Measurements from ENCODE around the gene ALAS1. TPM values are rescaled to one million over a fixed set of nuclear protein-coding genes. Genes with fewer than 3 reads are reported as not detected.
A peak's percentile ranks its signal among the peaks of the same experiment; 100 is the strongest.

The ALAS1 gene
- polyA plus RNA-seq, 3 donors from 2014 or later = 18.0 to 37.0 (median 27.4) TPM

DNA sequence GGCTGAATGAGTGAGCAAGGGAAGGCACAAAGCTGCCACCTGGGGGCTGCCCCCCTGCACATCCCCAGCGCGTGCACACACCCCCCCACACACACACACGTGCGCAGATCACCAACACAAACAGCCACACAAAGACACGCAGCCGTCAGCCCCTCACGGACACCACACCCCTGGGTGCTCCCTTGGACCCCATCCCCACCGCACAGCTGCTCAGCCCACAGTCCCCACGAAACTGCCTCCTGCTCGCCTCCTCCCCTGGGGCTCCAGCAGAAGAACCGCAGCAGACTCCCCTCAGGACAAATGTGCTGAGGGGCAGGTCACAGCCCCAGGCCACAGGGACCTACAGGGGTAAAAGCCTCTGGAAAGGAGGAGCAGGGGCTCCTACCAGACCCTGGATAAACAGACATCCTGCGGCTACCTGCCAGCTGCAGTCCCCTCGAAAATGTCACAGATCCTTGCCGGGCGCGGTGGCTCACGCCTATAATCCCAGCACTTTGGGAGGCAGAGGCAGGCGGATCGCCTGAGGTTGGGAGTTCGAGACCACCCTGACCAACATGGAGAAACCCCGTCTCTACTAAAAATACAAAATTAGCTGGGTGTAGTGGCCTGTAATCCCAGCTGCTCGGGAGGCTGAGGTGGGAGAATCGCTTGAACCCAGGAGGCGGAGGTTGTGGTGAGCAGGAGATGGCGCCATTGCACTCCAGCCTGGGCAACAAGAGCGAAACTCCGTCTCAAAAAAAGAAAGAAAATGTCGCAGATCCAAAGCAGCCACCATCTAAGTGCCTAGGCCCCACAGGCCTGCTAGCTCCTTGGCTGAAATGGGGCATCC, 34.5 kb downstream of the ALAS1 start:
- H3K4me3 Mint-ChIP-seq = no peak overlapping the region
- peak overlapping the region in 1 of 6 donors; percentile 24 for H3K27ac Mint-ChIP-seq
- no peaks in the 10 kb centered on the region for H3K27me3 Mint-ChIP-seq (ENCODE audit: low read depth in 3 of 3)
- H3K36me3 Mint-ChIP-seq = peaks cover 0 to 8% (median 0%) of the 10 kb centered on the region in 3 donors
- H3K4me1 Mint-ChIP-seq = peaks cover 38 to 47% of the 10 kb centered on the region in 2 donors
- H3K9me3 Mint-ChIP-seq = no peaks in the 10 kb centered on the region
- no peak for DNase-seq

DNA sequence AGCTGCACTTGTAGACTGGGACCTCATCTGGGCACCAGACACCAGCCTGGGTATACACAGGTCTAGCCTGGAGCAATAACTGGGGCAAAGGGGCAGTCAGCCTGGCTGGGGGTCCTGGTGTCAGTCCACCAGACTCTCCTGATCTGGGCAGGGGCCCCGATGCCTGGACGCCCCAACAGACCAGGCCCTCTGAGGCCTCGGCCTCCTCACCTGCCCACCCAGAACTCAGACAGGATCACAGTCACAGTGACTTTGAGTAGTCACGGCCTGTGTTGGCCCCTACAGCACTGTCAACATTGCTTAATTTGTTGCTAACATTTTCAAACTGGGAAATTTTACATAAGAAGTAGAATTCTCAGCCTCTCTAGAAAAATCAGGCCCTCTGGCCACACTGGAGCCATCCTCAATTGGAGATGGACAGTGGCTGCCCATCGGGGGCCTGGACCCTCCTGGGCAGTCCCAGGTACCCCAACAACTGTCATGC, 35.2 kb downstream of the ALAS1 start:
- Mint-ChIP-seq H3K4me1 (peaks cover 43 to 53% of the 10 kb centered on the region in 2 donors), H3K36me3 (peaks cover 0 to 5% (median 0%) of the 10 kb centered on the region in 3 donors), H3K9me3 (no peaks in the 10 kb centered on the region), H3K27me3 (ENCODE audit: low read depth in 3 of 3) (no peaks in the 10 kb centered on the region), H3K27ac (peak overlapping the region in 2 of 6 donors; percentile 55 to 61), H3K4me3 (no peak overlapping the region)
- DNase-seq = no peak

DNA sequence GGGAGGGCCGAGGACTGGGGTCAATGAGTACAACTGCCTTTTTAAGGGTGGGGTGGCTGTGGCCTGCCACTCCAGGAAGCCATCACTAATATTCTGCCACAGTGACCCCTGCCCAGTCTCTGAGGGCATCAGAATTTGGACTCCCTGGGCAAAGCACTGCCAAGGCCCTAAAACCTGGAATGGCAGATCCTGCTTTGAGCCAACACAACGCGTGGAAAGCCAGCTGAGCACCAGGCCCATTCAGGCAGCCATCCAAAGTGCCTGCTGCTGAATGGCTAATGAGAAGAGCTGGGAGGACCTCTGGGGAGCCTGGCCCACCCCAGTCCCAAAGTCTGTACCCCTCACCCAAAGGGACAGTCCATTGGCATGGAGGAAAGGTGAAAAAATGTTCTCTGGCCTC, 36.0 kb downstream of the ALAS1 start:
- Mint-ChIP-seq H3K9me3 (no peaks in the 10 kb centered on the region), H3K27ac (peak overlapping the region in 5 of 6 donors; percentile 31 to 80 (median 55))
- DNase-seq = no peak

DNA sequence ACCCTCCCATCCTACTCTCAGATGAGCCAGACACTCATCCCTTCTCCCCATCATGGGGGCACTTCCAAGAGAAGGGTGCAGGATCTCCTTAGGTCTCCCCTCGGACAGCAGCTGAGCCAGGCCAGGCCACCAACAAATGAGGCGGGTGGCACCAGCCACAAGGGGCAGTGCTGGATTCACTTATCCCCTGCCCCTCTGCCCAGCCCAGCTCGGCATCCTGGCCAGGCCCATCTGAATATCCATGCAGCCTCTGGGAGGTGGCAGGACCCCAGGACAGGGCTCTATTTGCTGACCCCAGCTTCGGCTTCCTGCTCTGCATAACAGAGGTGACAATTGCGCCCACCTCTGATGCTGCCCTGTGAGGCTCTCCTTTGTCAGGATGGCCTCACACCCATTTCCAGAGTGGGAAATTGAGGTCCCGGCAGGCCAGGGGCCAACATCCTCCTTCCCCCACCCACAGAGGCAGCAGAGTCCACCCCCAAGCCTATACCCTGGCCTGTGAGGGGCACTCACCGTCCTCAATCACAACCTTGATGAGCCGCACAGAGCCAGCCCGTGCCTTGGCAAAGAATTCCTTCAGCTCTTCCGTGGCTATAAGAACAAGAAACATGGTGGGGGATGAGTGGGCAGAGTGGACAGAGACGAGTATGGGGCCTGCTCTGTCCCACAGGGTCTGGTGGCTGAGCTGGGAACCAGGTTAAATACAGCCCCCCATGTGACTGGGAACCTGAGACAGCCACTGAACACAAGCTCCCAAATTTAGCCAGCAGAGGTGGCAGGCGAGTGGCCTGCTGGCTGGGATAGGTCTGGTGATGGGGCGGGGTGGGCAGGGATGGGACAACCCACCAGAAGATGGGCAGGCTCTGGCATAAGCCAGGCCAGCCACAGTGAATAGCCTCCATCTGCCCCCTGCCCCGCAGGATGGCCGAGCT, 36.8 kb downstream of the ALAS1 start:
- no peak for DNase-seq
- Mint-ChIP-seq H3K9me3 (no peaks in the 10 kb centered on the region), H3K27me3 (ENCODE audit: low read depth in 3 of 3) (peaks cover 0 to 8% (median 6%) of the 10 kb centered on the region in 3 donors), H3K27ac (peak overlapping the region; percentile 40 to 80 (median 74)), H3K4me3 (no peak overlapping the region), H3K36me3 (peaks cover 0 to 5% (median 0%) of the 10 kb centered on the region in 3 donors), H3K4me1 (peaks cover 55 to 64% of the 10 kb centered on the region in 2 donors)

More for the DNA sequence above, 36.0 kb downstream of the ALAS1 start:
- Mint-ChIP-seq H3K36me3 (peaks cover 0 to 5% (median 0%) of the 10 kb centered on the region in 3 donors), H3K4me1 (peaks cover 48 to 58% of the 10 kb centered on the region in 2 donors), H3K27me3 (ENCODE audit: low read depth in 3 of 3) (peaks cover 0 to 3% (median 3%) of the 10 kb centered on the region in 3 donors), H3K4me3 (no peak overlapping the region)

DNA sequence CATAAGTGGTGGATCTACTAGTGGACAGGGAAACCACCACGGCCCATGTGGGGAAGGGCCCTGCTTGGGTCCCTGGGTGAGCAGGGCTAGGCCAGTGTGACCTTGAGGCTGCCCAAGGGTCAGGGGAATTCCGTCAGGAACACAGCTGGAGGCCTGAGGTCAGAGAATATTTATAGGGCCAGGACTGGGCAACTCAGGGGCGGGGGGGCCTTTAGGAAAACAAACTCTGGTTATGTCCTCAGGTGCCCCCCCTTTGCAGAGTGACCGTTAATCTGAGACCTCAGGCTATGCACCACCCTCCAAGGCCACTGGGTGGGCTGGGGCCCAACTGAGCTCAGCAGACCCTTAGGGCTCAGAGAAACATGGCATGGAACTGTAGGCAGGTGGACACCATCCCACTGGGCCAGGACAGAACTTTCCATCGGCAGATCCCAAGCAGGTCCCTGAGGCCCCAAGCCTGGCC, 38.5 kb downstream of the ALAS1 start:
- Mint-ChIP-seq H3K36me3 (peaks cover 0 to 6% (median 0%) of the 10 kb centered on the region in 3 donors), H3K4me3 (peak overlapping the region in 4 of 5 donors; percentile 21 to 99 (median 43)), H3K27ac (peak overlapping the region in 5 of 6 donors; percentile 42 to 77 (median 73)), H3K4me1 (peaks cover 69 to 78% of the 10 kb centered on the region in 2 donors), H3K27me3 (ENCODE audit: low read depth in 3 of 3) (peaks cover 0 to 8% (median 8%) of the 10 kb centered on the region in 3 donors), H3K9me3 (no peaks in the 10 kb centered on the region)
- no peak for DNase-seq

DNA sequence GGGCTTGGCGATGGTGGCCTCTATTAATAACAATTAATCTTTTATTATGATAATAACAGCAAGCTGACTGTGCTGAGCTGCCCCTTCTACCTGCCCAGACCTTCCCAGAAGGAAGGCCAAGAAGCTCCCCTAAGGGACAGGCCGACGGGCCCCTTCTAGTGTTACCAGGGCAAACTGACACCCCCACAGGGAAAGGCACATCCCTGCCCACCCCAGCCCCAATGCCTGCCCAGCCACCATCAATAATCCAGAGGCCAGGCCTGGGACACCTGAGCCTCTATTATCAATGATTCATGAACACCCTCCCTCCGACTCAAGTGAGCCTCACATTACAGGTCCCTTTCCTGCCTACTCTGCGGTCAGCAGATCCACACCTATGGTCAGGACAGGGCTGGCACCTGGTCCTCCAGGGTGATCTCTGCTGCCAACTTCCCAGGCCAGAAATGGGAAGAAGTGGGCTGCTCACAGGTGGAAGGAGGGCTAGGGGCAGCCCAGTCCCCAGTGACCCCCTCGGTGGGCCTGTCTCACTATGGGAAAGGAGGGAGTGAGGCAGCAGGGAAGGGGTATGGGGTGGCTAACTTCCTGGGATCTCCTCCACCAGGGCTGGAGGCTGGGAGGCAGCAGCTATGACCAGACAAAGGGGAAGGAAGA, 39.2 kb downstream of the ALAS1 start:
- peaks cover 64 to 78% of the 10 kb centered on the region in 2 donors for H3K4me1 Mint-ChIP-seq
- peak overlapping the region; percentile 38 to 99 (median 97) for H3K4me3 Mint-ChIP-seq
- H3K36me3 Mint-ChIP-seq = peaks cover 0 to 3% (median 0%) of the 10 kb centered on the region in 3 donors
- H3K27ac Mint-ChIP-seq = peak overlapping the region in 4 of 6 donors; percentile 40 to 80 (median 74)
- peaks cover 0 to 8% (median 8%) of the 10 kb centered on the region in 3 donors for H3K27me3 Mint-ChIP-seq (ENCODE audit: low read depth in 3 of 3)
- H3K9me3 Mint-ChIP-seq = no peaks in the 10 kb centered on the region
- DNase-seq = no peak

DNA sequence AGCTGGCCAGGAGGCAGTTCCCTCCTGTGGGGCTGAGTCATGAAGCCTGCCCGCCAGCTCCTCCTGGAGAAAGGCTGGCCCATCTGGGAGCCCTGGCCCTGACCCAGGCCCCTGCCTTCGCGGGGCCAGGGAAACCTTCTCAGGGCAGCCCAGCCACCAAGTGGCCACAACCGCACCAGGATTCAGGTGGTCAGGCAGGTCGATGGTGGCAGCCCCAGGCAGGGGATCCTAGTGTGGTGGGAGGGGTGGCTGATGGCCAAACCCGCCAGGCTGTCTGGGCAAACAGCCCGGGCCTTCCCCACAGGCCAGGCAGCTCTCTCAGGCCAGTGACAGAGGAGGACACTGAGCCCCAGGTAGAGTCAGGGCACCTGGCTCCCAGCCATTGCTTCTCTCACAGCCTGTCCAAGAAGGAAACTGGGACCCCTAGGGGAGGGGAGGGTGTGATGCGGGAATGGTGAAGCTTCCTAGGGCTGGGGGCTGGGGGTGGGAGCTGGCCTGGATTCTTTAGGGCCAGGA, 39.8 kb downstream of the ALAS1 start:
- H3K36me3 Mint-ChIP-seq = peaks cover 0 to 3% (median 0%) of the 10 kb centered on the region in 3 donors
- H3K27me3 Mint-ChIP-seq (ENCODE audit: low read depth in 3 of 3) = peaks cover 0 to 8% (median 8%) of the 10 kb centered on the region in 3 donors
- DNase-seq = no peak
- H3K27ac Mint-ChIP-seq = peak overlapping the region in 5 of 6 donors; percentile 90 to 97 (median 94)
- H3K4me3 Mint-ChIP-seq = peak overlapping the region; percentile 94 to 100 (median 98)
- no peaks in the 10 kb centered on the region for H3K9me3 Mint-ChIP-seq
- H3K4me1 Mint-ChIP-seq = peaks cover 61 to 79% of the 10 kb centered on the region in 2 donors

DNA sequence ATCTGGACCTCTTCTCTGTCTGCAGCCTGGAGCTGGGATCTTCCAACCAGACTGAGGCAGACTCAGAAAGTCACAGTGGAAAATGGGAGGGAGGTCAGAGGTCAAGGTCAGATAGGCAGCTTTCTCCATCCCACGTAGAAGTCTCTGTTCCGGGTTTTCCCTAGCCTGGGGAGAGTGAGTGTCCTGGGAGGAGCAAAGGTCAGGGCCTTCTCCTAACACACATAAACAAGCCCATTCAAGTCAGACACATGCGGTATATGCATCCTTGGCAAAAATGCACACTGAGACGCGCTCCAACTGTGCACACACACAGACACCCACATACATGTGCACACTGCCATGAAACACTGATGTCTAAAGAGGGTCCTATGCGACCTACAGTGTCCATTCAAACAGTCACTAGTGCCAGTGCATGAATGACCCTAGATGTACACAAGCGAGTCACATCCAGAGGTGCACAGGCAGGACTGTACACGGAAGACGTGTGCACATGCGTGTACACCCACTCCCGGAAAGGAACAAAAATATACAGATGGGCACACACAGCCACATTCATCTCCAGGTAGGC, 40.3 kb downstream of the ALAS1 start:
- Mint-ChIP-seq H3K4me3 (peak overlapping the region; percentile 94 to 100 (median 98)), H3K4me1 (peaks cover 65 to 83% of the 10 kb centered on the region in 2 donors), H3K36me3 (peaks cover 0 to 3% (median 0%) of the 10 kb centered on the region in 3 donors)

DNA sequence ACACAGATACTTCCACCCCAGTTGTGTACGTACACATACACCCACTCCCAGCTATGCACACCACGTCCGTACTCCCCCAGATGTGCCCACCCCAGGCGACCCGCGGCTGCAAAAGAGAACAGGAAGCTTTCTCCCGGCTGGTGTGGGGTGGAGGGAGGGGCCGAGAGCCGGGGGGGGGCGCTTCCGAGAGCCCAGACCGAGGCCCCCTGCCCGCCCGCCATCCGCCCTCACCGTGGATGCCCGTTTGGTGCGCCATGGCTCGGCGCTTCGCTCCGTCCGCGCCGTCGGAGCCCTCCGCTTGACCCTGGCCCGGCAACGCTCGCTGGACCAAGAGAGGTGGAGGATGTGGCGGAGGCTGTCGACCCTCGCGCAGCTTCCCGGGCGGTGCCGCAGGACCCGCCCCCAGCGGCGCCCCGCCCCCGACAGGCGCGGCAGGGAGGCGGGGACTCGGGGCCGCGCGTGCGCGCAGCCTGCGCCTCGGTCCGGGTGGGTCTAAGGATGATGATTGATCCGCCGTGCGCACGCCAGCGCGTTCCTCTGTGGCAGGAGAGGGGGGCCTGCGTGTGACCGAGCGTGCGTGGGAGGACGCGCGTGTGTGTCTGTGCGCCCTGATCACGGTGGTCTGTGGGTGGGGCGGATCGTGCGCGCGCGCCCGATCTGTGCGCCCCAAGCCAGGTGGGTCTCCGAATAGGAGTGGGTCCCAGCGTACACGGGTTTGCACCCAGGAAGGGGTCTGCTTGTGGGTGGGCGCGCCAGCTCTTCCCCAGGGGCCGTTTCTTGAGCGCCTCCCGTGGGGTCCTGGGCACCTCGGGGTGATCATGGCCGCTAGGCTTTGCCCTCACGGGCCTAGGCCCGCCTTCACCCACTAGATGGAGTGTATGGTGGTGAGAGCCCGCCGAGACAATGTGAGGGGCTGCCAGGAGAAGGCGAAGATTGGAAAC, 41.1 kb downstream of the ALAS1 start, which contains the start of gene TWF2:
TSS of gene TWF2 (minus strand) at position 398 of the 941 bp plus-strand sequence. CDS start at position 256, 142 bp downstream.
- peak within 1 kb of the TSS; percentile 90 to 97 (median 95) for H3K27ac Mint-ChIP-seq
- H3K4me3 Mint-ChIP-seq = peak within 1 kb of the TSS; percentile 94 to 100 (median 98)
- DNase-seq = peak; percentile 90 to 93 (median 92)
- peaks cover 0 to 3% (median 0%) of the 10 kb centered on the region in 3 donors for H3K36me3 Mint-ChIP-seq
- H3K4me1 Mint-ChIP-seq = peaks cover 68 to 83% of the 10 kb centered on the region in 2 donors
- no peaks in the 10 kb centered on the region for H3K9me3 Mint-ChIP-seq
- H3K27me3 Mint-ChIP-seq (ENCODE audit: low read depth in 3 of 3) = peaks cover 0 to 8% (median 8%) of the 10 kb centered on the region in 3 donors

More for the DNA sequence above, 40.3 kb downstream of the ALAS1 start:
- Mint-ChIP-seq H3K27ac (peak overlapping the region; percentile 90 to 97 (median 94)), H3K9me3 (no peaks in the 10 kb centered on the region), H3K27me3 (ENCODE audit: low read depth in 3 of 3) (peaks cover 0 to 8% (median 8%) of the 10 kb centered on the region in 3 donors)
- no peak for DNase-seq

DNA sequence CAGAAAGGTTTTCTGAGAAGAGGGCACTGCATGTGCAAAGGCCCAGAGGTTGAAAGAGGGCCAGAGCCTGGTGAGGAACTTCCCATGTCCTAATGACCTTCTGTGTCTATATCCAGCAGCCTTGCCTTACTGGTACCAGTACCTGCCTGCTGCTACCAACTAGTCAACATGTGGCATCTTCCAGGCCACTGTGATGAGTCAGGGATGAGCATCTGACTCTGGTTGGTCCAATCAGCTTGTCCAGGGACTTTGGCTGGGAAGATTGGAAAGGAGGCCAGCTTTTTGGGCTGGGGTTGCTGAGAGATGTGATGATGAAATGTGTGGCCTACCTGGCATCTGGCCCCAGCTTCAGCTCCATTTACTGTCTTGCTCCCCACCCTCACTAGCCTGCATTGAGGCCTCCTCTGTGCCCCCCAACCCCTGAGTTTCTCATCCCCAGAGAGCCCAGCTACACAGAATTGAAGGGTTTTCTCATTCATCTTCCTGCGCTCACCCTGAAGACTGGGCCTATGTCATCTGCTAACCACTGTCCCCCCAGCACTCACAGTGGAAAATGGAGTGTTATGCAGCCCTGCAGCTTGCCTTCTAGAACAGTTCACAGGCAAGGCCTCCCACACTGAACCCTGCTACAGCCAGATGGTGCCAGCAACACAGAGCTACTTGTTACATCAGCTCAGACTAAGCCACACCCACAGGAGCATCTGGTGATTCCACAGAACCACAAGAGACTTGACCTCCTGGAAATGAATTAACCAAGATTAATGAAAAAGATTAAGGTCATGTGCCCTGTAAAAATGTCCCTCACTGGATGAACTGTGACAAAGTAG, 42.3 kb downstream of the ALAS1 start:
- H3K27me3 Mint-ChIP-seq (ENCODE audit: low read depth in 3 of 3) = peaks cover 4 to 11% (median 8%) of the 10 kb centered on the region in 3 donors
- H3K4me1 Mint-ChIP-seq = peaks cover 72 to 83% of the 10 kb centered on the region in 2 donors
- no peak for DNase-seq
- H3K9me3 Mint-ChIP-seq = no peaks in the 10 kb centered on the region
- peaks cover 0 to 3% (median 0%) of the 10 kb centered on the region in 3 donors for H3K36me3 Mint-ChIP-seq
- H3K27ac Mint-ChIP-seq = peak overlapping the region; percentile 84 to 95 (median 93)
- H3K4me3 Mint-ChIP-seq = peak overlapping the region; percentile 94 to 100 (median 98)
